Measurements from ENCODE around the gene FXN. TPM values are rescaled to one million over a fixed set of nuclear protein-coding genes. Genes with fewer than 3 reads are reported as not detected.

The FXN gene
- total RNA-seq, 1 experiment from 2014 or later: 12.0 TPM

- H3F3A ChIP-seq (ENCODE audit: insufficient read depth, low read depth): no peaks in the 10 kb centered on the region
- no peak overlapping the region for H3K4me3 ChIP-seq
- POLR2A ChIA-PET (ENCODE audit: unreplicated experiment): no interaction called here
- H3K4me2 ChIP-seq: no peak overlapping the region
- H3K9me2 ChIP-seq (ENCODE audit: insufficient read depth): no peaks in the 10 kb centered on the region
- H3K9me3 ChIP-seq (ENCODE audit: insufficient read depth, low read depth): no peaks in the 10 kb centered on the region
- H3K4me1 ChIP-seq (replicated peaks; ENCODE audit: insufficient read depth): no peaks in the 10 kb centered on the region
- H4K20me1 ChIP-seq (ENCODE audit: insufficient read depth): no peaks in the 10 kb centered on the region
- peaks cover 78% of the 10 kb centered on the region for H3K27me3 ChIP-seq (ENCODE audit: insufficient read depth, low read depth)
- no peaks in the 10 kb centered on the region for H3K36me3 ChIP-seq (ENCODE audit: low read depth)
- no peak overlapping the region for H3K27ac ChIP-seq
- no peak overlapping the region for H2AFZ ChIP-seq
- H3K79me2 ChIP-seq (ENCODE audit: low read depth): no peaks in the 10 kb centered on the region
- intact Hi-C loops (cut with micrococcal nuclease; ENCODE audit: unreplicated experiment): no loop called here
- no TSS peak for BruUV-seq (replicated peaks)
- no peak for DNase-seq
- CTCF ChIA-PET: no interaction called here
- TF ChIP-seq, protein P1, sequence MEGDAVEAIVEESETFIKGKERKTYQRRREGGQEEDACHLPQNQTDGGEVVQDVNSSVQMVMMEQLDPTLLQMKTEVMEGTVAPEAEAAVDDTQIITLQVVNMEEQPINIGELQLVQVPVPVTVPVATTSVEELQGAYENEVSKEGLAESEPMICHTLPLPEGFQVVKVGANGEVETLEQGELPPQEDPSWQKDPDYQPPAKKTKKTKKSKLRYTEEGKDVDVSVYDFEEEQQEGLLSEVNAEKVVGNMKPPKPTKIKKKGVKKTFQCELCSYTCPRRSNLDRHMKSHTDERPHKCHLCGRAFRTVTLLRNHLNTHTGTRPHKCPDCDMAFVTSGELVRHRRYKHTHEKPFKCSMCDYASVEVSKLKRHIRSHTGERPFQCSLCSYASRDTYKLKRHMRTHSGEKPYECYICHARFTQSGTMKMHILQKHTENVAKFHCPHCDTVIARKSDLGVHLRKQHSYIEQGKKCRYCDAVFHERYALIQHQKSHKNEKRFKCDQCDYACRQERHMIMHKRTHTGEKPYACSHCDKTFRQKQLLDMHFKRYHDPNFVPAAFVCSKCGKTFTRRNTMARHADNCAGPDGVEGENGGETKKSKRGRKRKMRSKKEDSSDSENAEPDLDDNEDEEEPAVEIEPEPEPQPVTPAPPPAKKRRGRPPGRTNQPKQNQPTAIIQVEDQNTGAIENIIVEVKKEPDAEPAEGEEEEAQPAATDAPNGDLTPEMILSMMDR (conservative IDR thresholded peaks at IDR 0.05): no peak
- TF ChIP-seq EZH2 (IDR thresholded peaks at IDR 0.05; ENCODE audit: low read depth): no peak
Measured at GRCh38 chr9:69009708-69010107, 25.8 kb upstream of the FXN start.

DNA sequence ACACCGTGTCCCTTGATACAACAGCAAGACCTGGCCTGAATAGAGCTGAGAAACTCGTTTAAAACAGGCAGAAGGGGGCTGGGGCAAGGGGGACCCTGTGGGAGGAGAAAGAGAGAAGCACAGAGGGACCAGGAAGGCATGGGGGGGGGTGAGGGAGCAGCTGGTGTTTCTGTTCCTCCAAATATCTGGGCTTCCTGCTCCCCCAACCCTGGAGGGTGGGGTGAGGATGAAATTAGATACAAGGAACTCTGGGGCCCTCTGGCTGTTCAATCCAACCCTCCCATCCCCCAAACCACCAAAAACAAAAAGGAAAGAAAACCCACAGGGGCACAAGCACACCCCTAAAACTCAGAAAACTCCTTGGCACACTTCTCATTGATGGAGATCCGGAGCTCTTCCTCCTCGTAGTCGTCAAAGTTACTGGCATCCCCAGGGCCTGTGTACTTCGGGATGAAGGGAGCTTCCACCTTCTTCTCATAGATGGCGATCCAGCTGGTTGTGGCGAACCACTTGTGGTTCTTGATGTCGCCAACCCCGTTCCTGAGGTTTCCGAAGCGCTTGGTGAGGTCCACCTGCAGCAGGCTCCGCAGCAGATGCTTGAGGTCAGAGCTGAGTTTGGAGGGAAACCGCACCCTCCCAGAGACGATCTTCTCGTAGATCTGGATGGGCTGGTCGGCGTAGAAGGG is 22.7 kb upstream of the FXN start:
- Histone ChIP-seq H4K20me1 (ENCODE audit: insufficient read depth) (no peaks in the 10 kb centered on the region), H3K27me3 (ENCODE audit: insufficient read depth, low read depth) (peaks cover 76% of the 10 kb centered on the region), H3K9me3 (ENCODE audit: insufficient read depth, low read depth) (no peaks in the 10 kb centered on the region), H3K79me2 (ENCODE audit: low read depth) (no peaks in the 10 kb centered on the region), H3K9me2 (ENCODE audit: insufficient read depth) (no peaks in the 10 kb centered on the region), H3K36me3 (ENCODE audit: low read depth) (no peaks in the 10 kb centered on the region), H3K27ac (no peak overlapping the region), H3K4me3 (no peak overlapping the region), H2AFZ (no peak overlapping the region), H3K4me2 (no peak overlapping the region), H3K4me1 (replicated peaks; ENCODE audit: insufficient read depth) (no peaks in the 10 kb centered on the region), H3F3A (ENCODE audit: insufficient read depth, low read depth) (no peaks in the 10 kb centered on the region)
- no TSS peak for BruUV-seq (replicated peaks)
- intact Hi-C loops (cut with micrococcal nuclease; ENCODE audit: unreplicated experiment): no loop called here
- POLR2A ChIA-PET (ENCODE audit: unreplicated experiment): no interaction called here
- DNase-seq: no peak
- TF ChIP-seq, protein P1 (conservative IDR thresholded peaks at IDR 0.05): no peak
- no peak for TF ChIP-seq EZH2 (IDR thresholded peaks at IDR 0.05; ENCODE audit: low read depth)
- CTCF ChIA-PET: no interaction called here

DNA sequence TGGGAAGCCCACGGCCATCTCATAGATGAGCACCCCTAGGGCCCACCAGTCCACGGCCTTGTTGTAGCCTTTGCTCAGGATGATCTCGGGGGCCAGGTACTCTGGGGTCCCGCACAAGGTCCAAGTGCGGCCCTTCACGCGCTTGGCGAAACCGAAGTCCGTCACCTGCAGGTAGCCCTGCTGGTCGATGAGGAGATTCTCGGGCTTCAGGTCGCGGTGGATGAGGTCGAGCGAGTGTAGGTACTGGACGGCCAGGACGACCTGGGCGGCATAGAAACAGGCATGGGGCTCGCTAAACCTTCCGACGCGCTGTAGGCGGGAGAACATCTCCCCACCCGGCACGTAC is 22.2 kb upstream of the FXN start:
- TF ChIP-seq EZH2 (IDR thresholded peaks at IDR 0.05; ENCODE audit: low read depth): no peak
- TF ChIP-seq, protein P1 (conservative IDR thresholded peaks at IDR 0.05): no peak
- Histone ChIP-seq H3K4me2 (no peak overlapping the region), H4K20me1 (ENCODE audit: insufficient read depth) (no peaks in the 10 kb centered on the region), H3K36me3 (ENCODE audit: low read depth) (no peaks in the 10 kb centered on the region), H3K9me3 (ENCODE audit: insufficient read depth, low read depth) (no peaks in the 10 kb centered on the region), H3K79me2 (ENCODE audit: low read depth) (no peaks in the 10 kb centered on the region), H3K4me1 (replicated peaks; ENCODE audit: insufficient read depth) (no peaks in the 10 kb centered on the region), H3K9me2 (ENCODE audit: insufficient read depth) (no peaks in the 10 kb centered on the region), H3F3A (ENCODE audit: insufficient read depth, low read depth) (no peaks in the 10 kb centered on the region), H3K27me3 (ENCODE audit: insufficient read depth, low read depth) (peaks cover 76% of the 10 kb centered on the region), H3K4me3 (no peak overlapping the region), H3K27ac (no peak overlapping the region), H2AFZ (no peak overlapping the region)
- intact Hi-C loops (cut with micrococcal nuclease; ENCODE audit: unreplicated experiment): no loop called here
- BruUV-seq (replicated peaks): no TSS peak
- DNase-seq: no peak
- ChIA-PET CTCF (no interaction called here), POLR2A (ENCODE audit: unreplicated experiment) (no interaction called here)

Measured in PC-9 (cell line).